WTC11 (cell line): ENCODE measurements around the gene PRM3. TPM values are rescaled to one million over a fixed set of nuclear protein-coding genes. Genes with fewer than 3 reads are reported as not detected.

ENCODE experiments used
- ATAC-seq: fragments of 200-7000 bp; cut with Tn5 transposase; 2 replicates; pipeline ENCODE4 v1.10.0; 2021; ENCODE audit warnings: mild to moderate bottlenecking, moderate library complexity
- CTCF ChIA-PET: fragments of 300-600 bp; sonication (Branson Sonifier 250); formaldehyde crosslinking; loops from one replicate; lab custom pipeline; 2021; ENCODE audit warnings: antibody characterized with exemption; lab: Charles Lee
- POLR2A ChIA-PET: fragments of 350-600 bp; sonication (Branson Sonifier 250); formaldehyde crosslinking; loops from one replicate; lab custom pipeline; 2021; ENCODE audit warnings: antibody characterized with exemption; lab: Charles Lee
- DNase-seq: peaks from one replicate; pipeline ENCODE4 v3.0.0; 2021; ENCODE audit warnings: low spot score
- H3K27ac Mint-ChIP-seq: 2 replicates; pipeline ENCODE4 v1.8.0; 2021; ENCODE audit warnings: mixed read lengths
- H3K27me3 Mint-ChIP-seq: 2 replicates; pipeline ENCODE4 v1.8.0; 2021; ENCODE audit warnings: low read depth, mild to moderate bottlenecking, moderate library complexity, mixed read lengths
- H3K36me3 Mint-ChIP-seq: 2 replicates; pipeline ENCODE4 v1.8.0; 2021; ENCODE audit warnings: mixed read lengths
- H3K4me1 Mint-ChIP-seq: 2 replicates; pipeline ENCODE4 v1.8.0; 2022; ENCODE audit warnings: mixed read lengths
- H3K4me3 Mint-ChIP-seq: 2 replicates; pipeline ENCODE4 v1.8.0; 2021; ENCODE audit warnings: mild to moderate bottlenecking, moderate library complexity, mixed read lengths
- H3K9me3 Mint-ChIP-seq: 2 replicates; pipeline ENCODE4 v1.8.0; 2021; ENCODE audit warnings: mixed read lengths
- ESRRA ChIP-seq: sonication (generic); formaldehyde crosslinking; IDR thresholded peaks from 2 replicates; pipeline ENCODE4 v1.8.1; 2022; ENCODE audit warnings: mild to moderate bottlenecking, missing genetic modification reagents, borderline replicate concordance
- FOXP4 ChIP-seq: sonication (generic); formaldehyde crosslinking; IDR thresholded peaks from 2 replicates; pipeline ENCODE4 v1.8.0; 2022; ENCODE audit warnings: mild to moderate bottlenecking, missing genetic modification reagents
- HMGA2 ChIP-seq: fragments of 250-450 bp; sonication (Bioruptor Pico); IDR thresholded peaks from 2 replicates; pipeline ENCODE4 v1.4.0; 2021; ENCODE audit warnings: mild to moderate bottlenecking, moderate library complexity
- KAT7 ChIP-seq: sonication (generic); formaldehyde crosslinking; IDR thresholded peaks from 2 replicates; pipeline ENCODE4 v1.8.1; 2023; ENCODE audit warnings: missing genetic modification reagents, mild to moderate bottlenecking, borderline replicate concordance
- MAX ChIP-seq: sonication (generic); formaldehyde crosslinking; IDR thresholded peaks from 2 replicates; pipeline ENCODE4 v1.8.0; 2022; ENCODE audit warnings: mild to moderate bottlenecking, missing genetic modification reagents
- MYBL2 ChIP-seq: sonication (generic); formaldehyde crosslinking; IDR thresholded peaks from 2 replicates; pipeline ENCODE4 v1.8.1; 2023; ENCODE audit warnings: mild to moderate bottlenecking, moderate library complexity, missing genetic modification reagents
- NR2C2 ChIP-seq: sonication (generic); formaldehyde crosslinking; IDR thresholded peaks from 2 replicates; pipeline ENCODE4 v1.8.0; 2022; ENCODE audit warnings: mild to moderate bottlenecking, missing genetic modification reagents
- TEAD1 ChIP-seq: sonication (generic); formaldehyde crosslinking; IDR thresholded peaks from 2 replicates; pipeline ENCODE4 v1.8.0; 2022; ENCODE audit warnings: mild to moderate bottlenecking, missing genetic modification reagents
- ZMAT4 ChIP-seq: fragments of 250-450 bp; sonication (Bioruptor Pico); IDR thresholded peaks from 2 replicates; pipeline ENCODE4 v1.9.0; 2021; ENCODE audit warnings: mild to moderate bottlenecking
- ZNF219 ChIP-seq: sonication (generic); formaldehyde crosslinking; IDR thresholded peaks from 2 replicates; pipeline ENCODE4 v1.8.0; 2023; ENCODE audit warnings: missing genetic modification reagents, mild to moderate bottlenecking, borderline replicate concordance
- ZNF263 ChIP-seq: sonication (generic); formaldehyde crosslinking; IDR thresholded peaks from 2 replicates; pipeline ENCODE4 v1.8.1; 2022; ENCODE audit warnings: low read depth, mild to moderate bottlenecking, moderate library complexity, missing genetic modification reagents
- ZNF317 ChIP-seq: sonication (generic); formaldehyde crosslinking; IDR thresholded peaks from 2 replicates; pipeline ENCODE4 v1.8.1; 2023; ENCODE audit warnings: low read depth, mild to moderate bottlenecking, moderate library complexity, missing genetic modification reagents, borderline replicate concordance
- ZNF423 ChIP-seq: fragments of 250-450 bp; sonication (Bioruptor Pico); IDR thresholded peaks from 2 replicates; pipeline ENCODE4 v2.1.2; 2022; ENCODE audit warnings: mild to moderate bottlenecking, moderate library complexity
- total RNA-seq: library from RNA; stranded (reverse); gene quantifications from 3 replicates; pipeline ENCODE4 v1.2.3, GENCODE V29; 2021
- TF ChIP-seq, protein P1 (sequence below): fragments of 250-450 bp; sonication (Bioruptor Pico); IDR thresholded peaks from 2 replicates; pipeline ENCODE4 v2.1.2; 2022; ENCODE audit warnings: mild to moderate bottlenecking, moderate library complexity
- TF ChIP-seq, protein P2 (sequence below): fragments of 250-450 bp; sonication (Bioruptor Pico); conservative IDR thresholded peaks from 2 replicates; pipeline ENCODE4 v1.9.0; 2021; ENCODE audit warnings: mild to moderate bottlenecking

Gene PRM3
- total RNA-seq, 1 experiment from 2014 or later = not detected

DNA sequence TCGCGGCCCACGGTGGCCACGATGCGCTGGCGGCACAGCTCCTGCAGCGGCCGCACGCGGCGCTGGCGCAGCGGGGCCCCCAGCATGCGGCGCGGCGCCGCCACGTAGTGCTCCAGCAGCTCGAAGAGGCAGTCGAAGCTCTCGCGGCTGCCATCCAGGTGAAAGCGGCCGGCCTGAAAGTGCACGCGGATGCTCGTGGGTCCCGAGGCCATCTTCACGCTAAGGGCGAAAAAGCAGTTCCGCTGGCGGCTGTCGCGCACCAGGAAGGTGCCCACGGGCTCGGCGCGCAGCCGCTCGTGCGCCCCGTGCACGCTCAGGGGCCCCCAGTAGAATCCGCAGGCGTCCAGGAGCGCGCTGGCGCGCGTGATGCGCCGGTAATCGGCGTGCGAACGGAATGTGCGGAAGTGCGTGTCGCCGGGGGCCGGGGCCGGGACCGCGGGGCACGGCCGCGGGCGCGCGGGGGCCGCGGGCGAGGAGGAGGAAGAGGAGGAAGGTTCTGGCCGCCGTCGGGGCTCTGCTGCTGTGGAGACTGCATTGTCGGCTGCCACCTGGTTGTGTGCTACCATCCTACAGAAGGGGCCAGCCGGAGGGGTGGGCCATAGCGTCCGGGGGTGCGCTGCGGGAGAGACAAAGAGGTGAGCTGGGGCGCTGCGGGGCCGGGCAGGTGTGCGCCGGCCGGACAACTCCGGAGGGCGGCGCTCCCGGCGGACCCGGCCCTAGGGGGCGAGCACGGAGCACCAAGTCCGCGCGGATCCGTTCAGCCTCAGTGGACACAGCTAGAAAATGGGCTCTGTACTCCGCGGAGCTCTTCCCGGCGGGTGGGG, 18.3 kb downstream of the PRM3 start (continued):
- TF ChIP-seq, protein P1, sequence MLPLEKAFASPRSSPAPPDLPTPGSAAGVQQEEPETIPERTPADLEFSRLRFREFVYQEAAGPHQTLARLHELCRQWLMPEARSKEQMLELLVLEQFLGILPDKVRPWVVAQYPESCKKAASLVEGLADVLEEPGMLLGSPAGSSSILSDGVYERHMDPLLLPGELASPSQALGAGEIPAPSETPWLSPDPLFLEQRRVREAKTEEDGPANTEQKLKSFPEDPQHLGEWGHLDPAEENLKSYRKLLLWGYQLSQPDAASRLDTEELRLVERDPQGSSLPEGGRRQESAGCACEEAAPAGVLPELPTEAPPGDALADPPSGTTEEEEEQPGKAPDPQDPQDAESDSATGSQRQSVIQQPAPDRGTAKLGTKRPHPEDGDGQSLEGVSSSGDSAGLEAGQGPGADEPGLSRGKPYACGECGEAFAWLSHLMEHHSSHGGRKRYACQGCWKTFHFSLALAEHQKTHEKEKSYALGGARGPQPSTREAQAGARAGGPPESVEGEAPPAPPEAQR (CRISPR knock-in tag) = no peak
- TF ChIP-seq NR2C2 (CRISPR knock-in tag) (peak; percentile 47; the same call in 1 of the 2 replicates), ZMAT4 (CRISPR knock-in tag) (no peak), ZNF219 (CRISPR knock-in tag) (0 out of 2 replicates have a peak, but pooled peaks have one; percentile 9), ESRRA (CRISPR knock-in tag) (0 out of 2 replicates have a peak, but pooled peaks have one; percentile 49), ZNF317 (CRISPR knock-in tag) (no peak), KAT7 (peak; percentile 54; the same call in 1 of the 2 replicates), MYBL2 (CRISPR knock-in tag) (no peak; the same call in 1 of the 2 replicates), MAX (CRISPR knock-in tag) (peak; percentile 59; the same call in 1 of the 2 replicates), FOXP4 (CRISPR knock-in tag) (0 out of 2 replicates have a peak, but pooled peaks have one; percentile 29)
- TF ChIP-seq, protein P2, sequence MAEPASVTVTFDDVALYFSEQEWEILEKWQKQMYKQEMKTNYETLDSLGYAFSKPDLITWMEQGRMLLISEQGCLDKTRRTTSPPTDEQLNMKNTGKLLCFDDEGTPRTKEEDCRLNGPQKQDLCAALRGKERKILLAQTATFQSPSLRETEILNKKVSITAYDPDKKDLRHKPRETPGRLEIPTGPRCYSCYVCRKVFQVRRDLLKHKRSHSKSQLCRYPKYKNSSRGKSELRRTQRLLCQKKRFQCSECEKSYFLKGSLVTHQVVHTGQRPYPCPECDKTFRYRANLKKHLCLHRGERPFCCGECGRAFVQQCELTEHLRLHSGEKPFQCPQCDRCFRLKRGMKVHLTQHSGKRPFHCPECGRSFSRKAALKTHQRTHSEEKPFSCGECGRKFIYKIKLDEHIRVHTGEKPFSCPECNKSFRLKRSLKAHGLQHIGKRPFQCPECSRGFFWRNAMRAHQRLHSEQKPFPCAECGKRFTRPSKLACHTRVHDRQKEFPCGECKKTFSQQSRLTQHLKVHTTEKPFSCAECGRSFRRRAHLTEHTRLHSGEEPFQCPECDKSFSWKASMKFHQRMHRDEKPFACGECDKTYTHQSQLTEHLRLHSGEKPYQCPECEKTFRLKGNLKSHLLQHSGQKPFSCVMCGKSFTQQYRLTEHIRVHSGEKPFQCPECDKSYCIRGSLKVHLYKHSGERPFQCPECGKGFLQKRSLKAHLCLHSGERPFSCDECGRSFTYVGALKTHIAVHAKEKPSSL (CRISPR knock-in tag) = no peak

DNA sequence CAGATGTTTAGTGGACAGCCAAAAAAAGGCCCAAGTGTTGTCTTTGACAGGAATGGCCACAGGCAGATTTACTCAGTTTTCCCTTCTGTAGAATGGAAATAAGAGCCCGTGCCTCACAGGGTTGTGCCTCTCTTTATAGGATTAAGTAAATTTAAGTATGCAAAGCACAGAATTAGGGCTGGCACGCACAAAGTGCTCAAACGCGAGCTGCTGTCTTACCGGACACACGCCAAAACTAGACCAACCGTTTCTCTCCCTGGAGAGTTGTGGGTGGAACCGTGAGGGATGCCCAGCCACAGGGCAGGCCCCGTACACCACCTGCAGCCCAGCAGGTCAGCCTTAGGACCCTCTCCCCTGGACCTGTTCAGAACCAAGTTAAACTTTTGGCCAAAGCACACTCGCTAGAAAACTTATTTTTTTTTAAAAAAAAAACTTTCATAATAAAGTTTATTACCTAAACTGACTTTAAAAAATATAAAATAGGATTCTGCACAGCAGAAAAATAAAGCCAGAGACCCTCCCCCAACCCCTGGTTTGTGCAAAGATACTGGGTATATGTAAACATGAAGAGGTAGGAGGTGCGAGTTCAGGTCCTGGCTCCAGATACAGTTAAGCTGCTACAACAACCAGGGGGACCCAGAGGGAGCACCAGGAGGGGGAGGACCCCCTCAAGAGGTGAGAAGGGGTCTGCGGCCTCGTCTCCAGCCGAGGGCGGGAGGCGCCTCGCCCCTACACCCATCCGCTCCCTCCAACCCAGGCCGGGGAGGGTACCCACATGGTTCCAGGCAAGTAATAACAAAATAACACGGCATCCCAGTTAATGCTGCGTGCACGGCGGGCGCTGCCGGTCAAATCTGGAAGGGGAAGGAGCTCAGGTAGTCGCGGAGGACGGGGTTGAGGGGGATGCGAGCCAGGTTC, 19.2 kb downstream of the PRM3 start:
- peak overlapping the region; percentile 77 for H3K4me3 Mint-ChIP-seq
- DNase-seq (no peak), ATAC-seq (no peak)
- CTCF ChIA-PET = interaction anchor here (0.7 to 5.1 kb wide), 18 partner anchors 8 to 301 kb away, joined by 3 to 104 read pairs (median 7); partner anchors contain the start of gene PRM2
- peak overlapping the region; percentile 84; the same call in 1 of the 2 replicates for H3K27ac Mint-ChIP-seq
- H3K36me3 Mint-ChIP-seq = peaks cover 19% of the 10 kb centered on the region
- TF ChIP-seq HMGA2 (CRISPR knock-in tag) = no peak
- 0 out of 2 replicates have a peak, but pooled peaks have one; percentile 23 for TF ChIP-seq ZNF219 (CRISPR knock-in tag)
- TF ChIP-seq ZNF263 (CRISPR knock-in tag) = 0 out of 2 replicates have a peak, but pooled peaks have one; percentile 9
- TF ChIP-seq TEAD1 (CRISPR knock-in tag) = 0 out of 2 replicates have a peak, but pooled peaks have one; percentile 38
- TF ChIP-seq ZNF423 (CRISPR knock-in tag) = no peak
- H3K4me1 Mint-ChIP-seq = peaks cover 38% of the 10 kb centered on the region
- H3K9me3 Mint-ChIP-seq = no peaks in the 10 kb centered on the region
- H3K27me3 Mint-ChIP-seq = no peaks in the 10 kb centered on the region
- POLR2A ChIA-PET = interaction anchor here (0.7 to 3.0 kb wide), 7 partner anchors 15 to 305 kb away, joined by 3 to 27 read pairs (median 4); partner anchors contain the start of gene TNP2
